ENCODE measurements around the gene MYO1H.

Gene MYO1H

DNA sequence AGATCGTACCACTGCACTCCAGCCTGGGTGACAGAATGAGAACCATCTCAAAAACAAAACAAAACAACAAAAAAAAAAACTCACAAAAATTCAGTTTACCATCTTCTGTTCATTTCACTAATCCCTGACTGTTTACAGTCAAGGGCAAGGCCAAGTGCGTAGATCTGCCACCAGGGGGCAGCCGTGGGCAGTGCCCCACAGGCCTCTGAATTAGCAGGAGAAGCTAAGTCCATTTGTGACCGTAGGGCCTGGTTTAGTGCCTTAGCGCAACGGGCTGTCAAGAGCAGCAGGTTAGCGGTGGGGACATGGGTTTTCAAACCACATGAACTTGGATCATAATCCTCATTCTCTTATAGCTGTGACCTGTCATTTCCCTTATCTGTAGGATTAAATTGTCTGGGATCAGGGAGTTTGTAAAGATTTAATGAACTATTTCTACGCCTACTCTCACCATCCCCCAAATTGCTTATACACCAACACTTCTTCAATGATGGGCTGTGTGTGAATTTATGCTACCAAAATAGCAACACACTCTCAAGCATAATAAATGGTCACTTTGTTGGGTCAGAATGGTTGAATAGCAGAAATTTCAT, 80.4 kb downstream of the MYO1H start:
- TF ChIP-seq, protein P1, sequence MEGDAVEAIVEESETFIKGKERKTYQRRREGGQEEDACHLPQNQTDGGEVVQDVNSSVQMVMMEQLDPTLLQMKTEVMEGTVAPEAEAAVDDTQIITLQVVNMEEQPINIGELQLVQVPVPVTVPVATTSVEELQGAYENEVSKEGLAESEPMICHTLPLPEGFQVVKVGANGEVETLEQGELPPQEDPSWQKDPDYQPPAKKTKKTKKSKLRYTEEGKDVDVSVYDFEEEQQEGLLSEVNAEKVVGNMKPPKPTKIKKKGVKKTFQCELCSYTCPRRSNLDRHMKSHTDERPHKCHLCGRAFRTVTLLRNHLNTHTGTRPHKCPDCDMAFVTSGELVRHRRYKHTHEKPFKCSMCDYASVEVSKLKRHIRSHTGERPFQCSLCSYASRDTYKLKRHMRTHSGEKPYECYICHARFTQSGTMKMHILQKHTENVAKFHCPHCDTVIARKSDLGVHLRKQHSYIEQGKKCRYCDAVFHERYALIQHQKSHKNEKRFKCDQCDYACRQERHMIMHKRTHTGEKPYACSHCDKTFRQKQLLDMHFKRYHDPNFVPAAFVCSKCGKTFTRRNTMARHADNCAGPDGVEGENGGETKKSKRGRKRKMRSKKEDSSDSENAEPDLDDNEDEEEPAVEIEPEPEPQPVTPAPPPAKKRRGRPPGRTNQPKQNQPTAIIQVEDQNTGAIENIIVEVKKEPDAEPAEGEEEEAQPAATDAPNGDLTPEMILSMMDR (IDR thresholded peaks at IDR 0.05): peak; percentile 98

DNA sequence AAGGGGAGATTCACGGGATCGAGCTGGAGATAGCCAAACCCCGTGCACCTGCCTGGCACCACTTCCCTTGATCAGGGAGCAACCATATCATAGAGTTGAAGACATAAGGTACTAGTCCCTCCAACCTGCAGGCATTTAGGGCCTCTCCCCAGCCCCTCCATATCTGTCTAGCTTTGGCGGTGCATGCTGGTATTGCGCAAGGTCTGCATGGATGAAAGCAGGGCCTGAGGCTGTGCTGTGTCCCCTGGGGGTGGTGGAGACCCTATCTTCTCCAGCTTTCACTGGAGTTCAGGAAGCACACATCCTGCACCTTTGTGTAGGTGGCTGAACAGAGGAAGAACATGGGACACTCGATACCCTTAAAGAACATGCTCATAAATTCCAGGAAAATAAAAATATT, 82.5 kb downstream of the MYO1H start:
- TF ChIP-seq, protein P1 (IDR thresholded peaks at IDR 0.05): no peak

DNA sequence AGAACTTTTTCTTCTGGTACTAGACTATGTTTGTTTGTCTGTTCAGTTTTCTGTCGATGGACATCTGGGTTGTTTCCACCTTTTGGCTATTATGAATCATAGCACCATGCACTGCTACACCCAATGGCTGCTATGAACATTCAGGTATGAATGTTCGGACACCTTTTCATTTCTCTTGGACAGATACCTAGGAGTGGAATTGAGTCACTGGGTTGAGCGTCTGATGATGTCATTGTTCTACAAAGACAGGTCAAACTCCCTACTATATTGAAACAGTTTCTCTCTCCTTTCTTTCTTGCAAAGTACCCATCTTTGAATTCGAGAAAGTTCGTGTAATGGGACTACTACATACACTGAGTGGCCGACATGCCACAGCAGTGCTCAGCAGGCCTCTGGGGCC, 84.7 kb downstream of the MYO1H start:
- TF ChIP-seq, protein P1 (IDR thresholded peaks at IDR 0.05): no peak

DNA sequence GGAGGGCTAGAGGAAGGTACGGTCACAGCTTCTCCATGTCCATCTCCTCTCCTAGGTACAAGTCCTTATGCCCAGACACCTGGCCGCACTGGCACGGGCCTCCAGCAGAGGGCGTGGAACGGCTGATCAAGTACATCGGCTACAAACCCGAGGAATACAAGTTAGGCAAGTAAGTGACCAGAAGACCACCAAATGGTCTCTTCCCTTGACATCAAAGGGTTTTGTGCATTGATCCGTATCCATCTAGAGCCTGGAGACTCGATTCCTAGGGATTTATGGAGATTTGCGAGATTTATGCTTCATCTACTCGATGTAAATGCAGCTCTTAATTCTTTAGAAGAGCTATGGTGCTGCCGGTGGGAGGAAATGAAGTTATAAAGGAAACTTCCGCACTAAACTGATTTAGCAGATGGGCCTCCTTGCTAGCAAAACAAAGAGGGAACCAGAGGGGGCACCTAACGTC, 85.2 kb downstream of the MYO1H start:
- TF ChIP-seq, protein P1 (IDR thresholded peaks at IDR 0.05): peak; percentile 96

DNA sequence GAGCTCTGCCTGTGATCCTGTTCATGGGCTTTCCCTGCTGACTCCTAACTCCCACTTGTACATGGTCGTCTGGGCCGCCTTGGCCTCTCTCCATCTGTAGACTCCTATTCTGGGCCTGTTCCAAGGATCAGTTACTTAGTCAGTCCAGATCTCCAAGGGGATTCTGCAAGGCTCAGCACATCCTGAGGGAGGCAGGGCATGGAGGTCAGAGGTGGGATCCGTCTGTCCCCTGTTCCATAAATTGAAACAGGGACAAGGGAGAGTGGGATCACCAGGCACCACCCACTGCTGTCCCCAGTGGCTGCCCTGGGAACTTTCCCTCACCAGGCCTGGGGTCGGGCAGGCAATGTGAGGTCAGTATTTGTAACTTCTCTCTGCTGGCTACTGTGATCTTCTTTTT, 85.9 kb downstream of the MYO1H start:
- TF ChIP-seq, protein P1 (IDR thresholded peaks at IDR 0.05): no peak; the same call in 1 of the 2 replicates

DNA sequence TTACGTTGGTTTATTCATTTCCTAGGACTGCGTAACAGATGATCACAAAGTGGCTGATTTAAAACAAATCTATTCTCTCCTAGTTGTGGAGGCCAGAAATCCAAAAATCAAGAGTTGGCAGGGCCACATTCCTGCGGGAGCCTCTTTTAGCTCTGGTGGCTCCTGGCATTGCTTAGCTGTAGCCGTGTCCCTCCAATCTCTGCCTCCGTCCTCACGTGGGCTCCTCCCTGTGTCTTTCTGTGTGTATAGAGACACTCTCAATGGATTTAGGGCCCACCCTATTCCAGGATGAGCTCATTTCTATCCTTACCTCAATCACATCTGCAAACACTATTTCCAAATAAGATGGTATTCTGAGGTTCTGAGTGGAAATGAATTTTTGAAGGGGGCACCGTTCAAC, 86.9 kb downstream of the MYO1H start:
- TF ChIP-seq, protein P1 (IDR thresholded peaks at IDR 0.05): no peak

DNA sequence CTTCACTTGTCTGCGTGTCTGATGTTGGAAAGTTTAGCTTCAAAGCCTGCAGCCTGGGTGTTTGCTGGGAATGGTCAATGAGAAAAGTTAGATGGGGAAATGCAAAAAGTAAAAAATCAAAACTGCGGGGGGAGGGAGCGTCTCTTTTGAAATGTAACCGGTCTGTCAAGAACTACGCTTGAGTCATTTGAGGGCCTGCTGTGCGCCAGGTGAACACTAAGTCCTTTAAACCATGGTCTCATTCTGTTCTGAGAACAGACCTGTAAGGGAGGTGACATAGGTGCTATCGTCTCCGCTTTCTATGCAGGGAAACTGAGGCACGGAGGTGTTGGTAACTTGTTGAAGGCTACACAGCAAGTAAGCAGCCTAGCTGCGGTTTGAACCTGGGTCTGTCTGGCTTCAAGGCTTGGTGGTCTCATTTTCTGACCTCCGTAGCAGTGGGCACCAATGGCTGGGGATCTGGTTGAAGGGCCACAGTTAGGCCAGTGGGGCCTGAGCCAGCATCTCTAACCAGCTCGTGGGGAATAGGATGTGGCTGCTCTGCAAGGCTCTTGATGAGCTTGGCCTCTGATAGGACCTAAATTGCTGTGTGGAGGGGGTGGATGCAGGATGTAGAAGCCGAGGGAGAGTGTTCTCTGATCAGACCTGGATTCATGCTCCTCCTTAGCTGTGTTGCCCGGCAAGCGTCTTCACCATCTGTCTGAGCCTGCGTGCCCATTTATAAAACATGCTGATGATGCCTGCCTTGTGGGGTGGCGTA, 87.9 kb downstream of the MYO1H start:
- TF ChIP-seq, protein P1 (IDR thresholded peaks at IDR 0.05): no peak
